Amniotic epithelial cell (primary cell): ENCODE results near the gene CPNE2.

ENCODE experiments used
- DNase-seq: peaks from one replicate; pipeline ENCODE4 v3.0.0-alpha.2; 2010; ENCODE audit warnings: low read depth

CPNE2 gene

DNA sequence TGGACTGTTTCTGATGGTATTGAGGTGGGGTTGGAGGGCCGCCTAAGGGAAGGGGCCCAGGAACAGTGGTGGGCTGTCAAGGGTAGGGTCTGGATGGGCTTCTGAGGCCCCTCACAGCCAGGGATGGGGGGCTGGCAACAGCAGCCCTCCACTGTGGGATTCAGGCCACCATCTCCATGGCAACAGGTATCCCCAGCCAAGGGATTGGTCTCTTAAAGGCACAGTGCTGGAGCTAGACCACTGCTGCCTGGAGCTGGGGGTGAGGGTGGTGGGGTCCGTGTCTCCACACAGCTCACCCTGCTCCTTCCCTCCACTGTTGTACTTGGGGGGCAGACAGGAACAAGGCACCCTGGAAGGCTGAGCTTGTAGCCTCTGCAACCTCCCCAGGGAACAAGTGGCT lies 51.6 kb downstream of the CPNE2 start:
- no peak for DNase-seq

DNA sequence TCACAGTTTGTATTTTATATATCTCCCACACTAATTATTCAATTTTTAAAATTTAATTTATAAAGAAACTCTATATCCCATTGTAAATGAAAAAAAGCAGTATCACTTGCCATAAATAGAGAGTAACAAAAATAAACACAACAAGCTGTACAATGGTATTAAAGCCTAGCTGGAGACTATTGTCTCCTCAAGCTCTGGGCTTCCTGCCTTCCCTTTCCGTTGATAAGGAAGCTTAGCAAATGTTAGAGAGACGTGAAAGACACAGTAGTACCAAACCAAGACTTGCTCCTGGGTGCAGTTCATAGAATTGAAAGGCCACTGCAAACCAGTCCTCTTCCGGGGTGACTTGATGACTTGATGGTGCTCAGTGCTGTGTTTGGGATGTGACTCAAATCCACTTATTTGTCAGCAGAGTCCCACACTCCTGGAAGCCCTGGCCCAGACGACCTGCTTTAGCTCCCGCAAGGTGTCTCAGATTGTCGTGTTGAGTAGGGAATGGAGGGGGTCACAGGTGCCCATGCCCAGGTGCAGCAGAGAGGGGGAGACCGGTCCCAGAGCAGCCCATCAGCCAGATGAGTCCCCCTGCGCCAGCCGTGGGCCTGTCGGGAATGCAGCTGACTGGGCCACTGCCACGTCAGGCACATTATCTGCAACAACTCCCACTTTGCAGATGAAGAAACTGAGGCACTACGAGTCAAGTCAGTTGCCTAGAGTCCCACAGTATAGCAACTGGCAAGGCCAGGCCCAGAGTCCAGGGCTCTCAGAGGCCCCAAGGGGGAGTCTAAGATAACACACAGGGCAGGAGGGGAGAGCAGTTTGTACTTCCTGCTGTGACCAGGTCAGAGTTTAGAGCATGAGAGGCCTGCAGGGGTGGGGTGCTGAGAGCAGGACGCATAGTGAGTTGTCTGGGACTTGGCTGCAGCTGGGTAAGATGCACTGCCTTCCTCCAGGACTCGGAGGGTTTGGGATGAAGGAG lies 53.0 kb downstream of the CPNE2 start:
- DNase-seq: no peak

DNA sequence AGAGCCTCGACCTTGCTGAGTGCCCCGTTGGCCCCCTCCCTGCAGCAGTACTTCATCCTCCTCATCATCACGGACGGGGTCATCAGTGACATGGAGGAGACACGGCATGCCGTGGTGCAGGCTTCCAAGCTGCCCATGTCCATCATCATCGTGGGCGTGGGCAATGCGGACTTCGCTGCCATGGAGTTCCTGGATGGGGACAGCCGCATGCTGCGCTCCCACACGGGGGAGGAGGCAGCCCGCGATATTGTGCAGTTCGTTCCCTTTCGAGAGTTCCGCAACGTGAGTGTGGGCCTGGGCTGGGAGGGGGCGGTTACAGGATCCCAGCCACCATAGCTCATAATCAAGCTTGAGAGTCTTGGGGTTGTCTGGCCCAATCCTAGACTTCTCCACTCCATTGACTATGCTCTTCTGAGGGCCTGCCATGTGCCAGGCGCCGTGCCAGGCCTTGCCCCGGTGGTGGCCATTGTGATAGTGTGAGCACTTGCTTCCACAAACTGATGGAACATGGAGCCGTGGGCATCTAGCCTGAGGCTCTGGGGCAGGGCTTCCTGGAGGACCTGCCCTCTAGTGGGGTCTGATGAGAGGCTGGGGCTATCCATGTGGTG lies 53.8 kb downstream of the CPNE2 start:
- no peak for DNase-seq

DNA sequence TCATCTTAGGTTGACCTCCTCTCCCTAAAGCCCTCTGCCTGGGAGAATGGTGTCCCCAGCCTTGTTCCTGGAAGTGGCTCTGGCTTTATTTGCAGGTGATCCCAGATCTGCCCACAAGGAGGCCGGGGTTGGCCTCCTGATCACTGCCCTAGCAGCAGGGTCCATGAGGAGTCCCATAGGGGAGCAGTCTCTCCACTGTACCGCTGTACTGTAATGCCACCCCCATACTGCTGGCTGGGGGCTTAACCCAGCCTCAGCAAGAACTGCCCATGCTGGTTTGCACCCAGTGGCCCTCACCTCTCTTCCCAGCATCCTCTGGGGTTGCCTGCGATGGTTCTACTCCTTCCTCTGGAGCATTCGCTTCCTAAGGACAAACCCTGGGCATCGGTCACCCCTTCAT lies 54.4 kb downstream of the CPNE2 start:
- DNase-seq: no peak

DNA sequence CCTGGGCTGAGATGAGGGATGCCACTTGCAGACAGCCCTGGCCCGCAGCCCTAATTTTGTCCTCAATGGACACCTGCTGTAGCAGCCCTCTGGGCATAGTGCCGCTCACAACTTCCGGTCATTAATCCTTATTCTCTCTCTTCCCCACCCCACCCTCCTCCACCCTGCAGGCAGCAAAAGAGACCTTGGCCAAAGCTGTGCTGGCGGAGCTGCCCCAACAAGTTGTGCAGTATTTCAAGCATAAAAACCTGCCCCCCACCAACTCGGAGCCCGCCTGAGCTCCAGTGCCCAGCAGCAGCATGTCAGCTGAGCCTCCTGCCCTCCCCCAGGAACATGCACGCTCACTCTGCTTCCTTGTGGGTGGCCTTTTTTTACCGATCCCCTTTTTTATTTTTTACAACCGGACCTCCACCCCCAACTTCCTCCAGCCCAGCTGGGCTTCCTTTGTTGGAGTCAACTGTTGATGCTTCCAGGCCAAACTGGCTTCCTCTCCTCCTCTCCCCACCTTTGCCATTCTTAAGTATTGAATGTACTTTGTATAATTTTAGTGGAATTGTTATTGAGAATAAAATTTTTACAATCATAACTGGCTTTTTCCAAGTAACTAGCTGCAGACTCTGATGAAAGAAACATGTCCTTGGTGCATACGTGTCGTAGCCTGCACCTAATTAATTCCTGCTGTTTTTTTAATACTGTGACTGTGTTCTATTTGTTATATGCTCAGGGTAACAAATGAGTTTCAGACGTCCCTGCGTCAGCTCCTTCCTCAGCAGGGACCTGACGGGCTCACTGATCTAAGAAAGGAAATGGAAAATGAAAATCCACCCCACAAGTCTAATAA lies 55.2 kb downstream of the CPNE2 start:
- DNase-seq: no peak

DNA sequence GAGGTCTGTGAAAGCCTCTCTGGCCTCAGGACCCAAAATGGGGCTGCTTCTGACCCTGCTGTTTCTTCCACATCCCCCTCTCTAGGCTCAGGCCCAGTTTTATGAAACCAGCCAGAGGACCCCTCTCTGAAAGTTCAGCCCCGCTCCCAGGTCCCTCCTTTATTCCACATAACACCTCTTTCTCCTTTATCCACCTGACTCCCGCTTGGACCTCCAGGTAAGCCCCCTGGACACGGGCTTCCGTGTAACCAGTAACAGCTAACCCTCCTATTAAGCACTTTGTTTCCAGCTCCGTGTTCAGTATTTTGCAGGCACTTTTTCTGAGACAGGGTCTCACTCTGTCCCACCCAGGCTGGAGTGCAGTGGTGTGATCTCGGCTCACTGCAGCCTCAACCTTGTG lies 56.1 kb downstream of the CPNE2 start:
- DNase-seq: no peak

DNA sequence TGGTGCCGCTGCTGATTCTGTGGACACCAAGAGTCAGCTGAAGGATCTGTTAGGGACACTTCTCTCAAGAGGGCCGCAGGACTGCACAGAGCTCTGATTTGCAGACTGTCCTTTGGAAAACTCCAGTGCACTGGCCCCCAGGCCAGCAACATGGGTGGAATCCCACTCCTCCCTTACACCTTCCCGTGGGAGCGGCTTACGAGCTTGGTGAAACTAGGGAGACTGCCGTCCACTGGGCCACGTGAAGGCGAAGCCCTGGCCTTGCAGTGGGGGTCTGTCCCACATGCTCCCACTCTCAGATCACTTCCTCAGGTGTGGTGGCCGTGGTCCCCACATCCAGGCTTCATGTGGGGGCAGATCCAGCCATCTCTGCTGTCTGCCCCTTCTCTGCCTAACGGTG lies 57.0 kb downstream of the CPNE2 start:
- DNase-seq: no peak

DNA sequence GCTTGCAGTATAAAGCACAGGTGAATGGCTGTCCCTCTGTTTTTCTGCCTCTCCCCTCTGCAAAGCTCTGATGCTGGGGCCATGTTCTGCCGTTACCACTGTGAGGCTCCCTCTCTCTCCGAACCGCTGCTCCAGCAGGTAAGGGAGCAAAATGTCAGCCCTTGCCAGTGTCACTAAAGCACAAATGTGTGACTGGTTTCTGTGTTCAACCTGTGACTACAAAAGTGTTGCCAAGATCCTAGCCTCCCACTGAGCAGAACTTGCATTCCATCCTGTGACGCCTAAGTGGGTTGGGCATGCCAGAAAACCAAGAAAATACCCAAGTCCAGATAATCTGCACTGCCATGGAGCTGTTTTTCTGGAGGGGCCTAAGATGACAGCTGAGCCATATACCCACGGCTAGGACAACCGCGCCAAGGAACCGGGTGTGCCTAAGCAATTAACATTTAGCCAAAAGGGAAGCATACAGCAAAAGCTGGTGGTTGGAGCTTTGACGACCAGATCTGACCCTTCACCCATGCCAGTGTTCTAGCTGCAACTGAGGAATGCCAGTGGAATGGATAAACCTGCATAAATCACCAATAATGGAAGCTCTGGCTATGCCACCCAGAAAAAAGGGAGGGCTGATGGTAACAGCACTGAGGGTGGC lies 58.4 kb downstream of the CPNE2 start:
- peak; percentile 11 for DNase-seq

DNA sequence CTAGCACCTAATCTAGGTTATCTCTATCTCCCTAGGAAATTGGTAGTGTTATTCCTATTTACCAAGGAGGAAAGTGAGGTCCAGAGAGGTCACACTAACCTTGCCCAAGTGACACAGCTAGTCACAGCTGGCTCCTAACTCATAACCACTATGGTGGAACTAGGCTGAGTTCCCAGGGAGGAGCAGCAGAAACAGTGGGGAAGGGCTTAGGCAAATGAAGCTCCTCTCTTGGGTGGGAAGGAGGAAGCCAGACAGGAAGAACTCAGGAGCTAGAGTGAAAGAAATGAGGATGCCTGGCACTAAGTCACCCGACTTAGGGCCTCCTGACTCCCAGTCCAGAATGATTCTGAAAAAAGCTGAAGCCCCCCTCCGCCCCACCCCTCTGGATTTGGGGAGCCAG lies 59.0 kb downstream of the CPNE2 start:
- DNase-seq: no peak

DNA sequence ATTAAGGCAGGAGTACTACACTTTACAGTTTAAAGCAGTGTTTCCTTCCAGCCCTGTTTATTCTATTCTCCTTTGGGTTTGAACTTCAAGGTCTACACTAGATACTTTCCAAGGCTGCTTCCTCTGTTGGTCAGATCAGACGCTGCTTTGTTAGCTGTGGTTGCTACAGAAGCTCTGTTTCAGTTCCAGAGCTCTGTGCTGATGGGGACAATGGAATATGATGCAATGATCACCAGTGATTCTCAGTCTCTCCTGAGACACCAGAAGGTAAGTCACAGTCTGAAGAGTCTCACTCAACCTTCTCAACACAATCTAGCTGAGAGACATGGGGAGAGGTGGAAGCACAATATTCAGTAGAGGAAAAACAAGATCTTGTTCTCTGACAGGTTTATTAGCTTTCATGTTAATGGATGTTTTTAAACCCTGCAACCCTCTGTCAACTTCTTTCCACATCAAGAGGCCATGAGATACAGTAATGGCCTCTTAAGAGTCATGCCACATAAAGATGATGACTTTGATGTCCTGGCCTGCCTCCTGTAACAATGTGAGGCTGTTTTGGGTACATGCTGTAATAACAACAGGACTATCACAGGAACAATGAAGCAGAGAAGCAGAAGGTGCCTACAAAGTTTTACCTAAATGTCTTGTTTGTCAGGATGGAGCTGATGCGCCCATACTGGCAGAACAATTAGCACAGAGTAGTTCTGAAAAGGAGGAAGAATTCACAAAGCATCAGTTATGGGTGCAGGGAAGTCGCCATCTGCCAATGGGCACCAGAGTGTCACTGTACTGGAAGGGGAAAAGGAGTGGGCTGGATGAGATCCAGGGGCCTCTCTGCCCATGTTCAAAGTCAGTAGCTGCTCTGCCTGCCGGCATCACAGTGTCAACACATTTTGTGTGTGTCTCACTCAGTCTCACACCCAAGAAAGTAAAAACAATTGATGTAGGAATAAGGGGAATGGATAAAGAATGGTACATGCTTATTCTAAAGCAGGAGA lies 60.0 kb downstream of the CPNE2 start:
- DNase-seq: no peak

DNA sequence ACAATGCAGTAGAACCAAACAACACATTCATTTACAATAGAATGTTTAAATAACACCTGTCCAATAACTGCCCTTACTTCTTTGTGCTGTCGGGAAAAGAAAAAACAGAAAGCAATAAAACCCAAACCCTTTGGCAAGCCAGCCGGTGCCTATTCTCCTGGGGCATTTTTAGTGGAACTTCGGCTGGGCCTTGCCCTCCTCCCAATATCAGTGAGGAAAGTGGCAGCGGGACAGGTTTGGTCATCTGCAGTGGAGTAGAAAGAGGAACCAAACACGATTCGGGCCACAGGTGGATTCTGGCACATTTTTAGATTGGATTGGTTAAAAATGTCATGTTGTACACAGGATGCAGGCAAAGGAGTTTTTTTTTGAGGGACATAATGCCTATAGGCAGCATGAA lies 61.5 kb downstream of the CPNE2 start:
- no peak for DNase-seq

DNA sequence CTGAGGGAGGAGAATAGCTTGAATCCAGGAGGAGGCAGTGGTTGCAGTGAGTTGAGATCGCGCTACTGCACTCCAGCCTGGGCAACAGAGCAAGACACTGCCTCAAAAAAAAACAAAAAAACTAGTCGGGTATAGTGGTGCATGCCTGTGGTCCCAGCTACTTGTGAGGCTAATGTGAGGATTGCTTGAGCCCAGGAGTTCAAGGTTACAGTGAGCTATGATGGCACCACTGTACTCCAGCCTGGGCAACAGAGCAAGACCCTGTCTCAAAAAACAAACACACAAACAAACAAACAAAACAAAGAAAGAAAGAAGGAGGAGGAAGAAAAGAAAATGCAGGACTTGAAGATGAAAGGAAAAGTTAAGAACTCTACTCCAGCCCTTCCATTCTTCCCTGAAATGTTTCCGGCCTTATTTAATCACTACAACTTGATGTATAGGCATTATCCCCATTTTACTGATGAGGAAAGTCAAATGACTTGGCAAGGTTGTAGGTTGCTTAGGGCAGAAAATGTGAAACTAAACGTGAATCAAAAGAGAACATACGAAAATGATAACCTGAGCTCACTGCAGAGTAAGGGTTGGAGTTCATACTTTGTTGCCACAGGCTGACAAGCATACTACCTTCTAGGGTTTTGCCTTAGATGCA lies 63.4 kb downstream of the CPNE2 start:
- no peak for DNase-seq

DNA sequence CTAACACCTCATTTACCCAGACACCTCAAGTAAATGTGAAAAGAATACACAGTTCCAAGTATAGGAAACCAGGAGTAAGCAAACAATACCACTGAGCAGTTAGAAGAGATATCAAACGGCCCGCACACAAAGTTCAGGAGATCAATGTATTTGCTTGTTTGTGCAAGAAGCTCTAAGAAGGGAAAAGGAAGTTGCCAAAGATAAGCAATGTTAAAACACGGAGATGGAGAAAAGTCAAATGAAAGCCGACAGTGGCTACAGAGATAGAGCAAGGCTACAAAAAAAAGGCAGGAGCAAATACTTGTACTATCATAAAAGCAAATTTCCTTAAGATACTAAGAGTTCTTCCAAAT lies 63.9 kb downstream of the CPNE2 start:
- no peak for DNase-seq

DNA sequence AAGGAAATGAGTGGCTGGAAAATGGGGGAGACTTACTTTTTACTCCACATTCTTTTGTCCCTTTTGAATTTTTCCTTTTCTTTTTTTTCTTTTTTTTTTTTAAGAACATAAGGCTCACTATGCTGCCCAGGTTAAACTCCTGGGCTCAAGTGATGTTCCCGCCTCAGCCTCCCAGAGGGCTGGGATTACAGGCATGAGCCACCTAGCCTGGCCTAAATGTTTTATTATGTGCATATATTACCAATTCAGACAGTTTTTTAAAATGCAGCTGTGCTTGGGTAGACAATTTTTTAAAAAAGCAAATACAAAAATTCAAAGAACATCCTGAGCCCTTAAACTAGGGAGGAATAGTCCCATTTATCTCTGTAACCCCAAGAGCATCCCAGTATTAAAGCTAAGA lies 65.2 kb downstream of the CPNE2 start:
- no peak for DNase-seq

DNA sequence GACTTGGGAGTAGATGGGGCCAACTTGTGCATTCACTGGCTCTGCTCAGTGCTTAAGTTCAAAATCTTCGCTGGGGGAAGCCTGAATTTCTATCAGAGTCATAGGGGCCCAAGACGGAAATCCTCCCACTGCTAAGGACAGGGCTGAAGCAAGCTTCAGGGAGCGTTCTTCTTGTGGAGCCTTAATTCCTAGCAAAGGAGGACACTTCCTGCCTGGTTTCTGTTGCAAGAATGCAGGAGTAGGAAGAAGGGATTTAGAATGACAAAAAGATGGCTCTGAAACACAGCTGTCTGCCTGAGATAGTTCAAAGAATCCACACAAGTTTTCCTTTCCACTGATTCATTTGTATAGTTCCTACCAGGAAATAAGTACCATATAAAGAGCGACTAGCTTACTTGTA lies 67.1 kb downstream of the CPNE2 start:
- peak; percentile 15 for DNase-seq

DNA sequence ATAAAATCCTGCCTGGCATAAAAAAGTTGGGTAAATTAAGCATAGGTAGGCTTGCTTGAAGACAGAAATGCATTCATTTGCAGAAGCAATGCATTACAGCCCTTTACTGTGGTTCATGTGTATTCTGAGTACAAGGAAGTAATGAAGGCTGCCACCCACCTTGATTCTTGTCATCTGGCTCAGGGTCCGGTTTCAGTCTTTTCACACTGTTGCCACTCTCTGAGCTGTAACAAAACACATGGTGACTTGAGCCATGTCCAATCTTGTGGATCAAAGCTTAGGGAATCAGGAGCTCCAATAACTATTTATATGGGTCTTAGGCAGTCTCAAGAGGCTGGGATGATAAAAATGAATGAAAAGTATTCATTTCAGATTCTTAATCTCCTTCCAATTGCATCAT lies 71.5 kb downstream of the CPNE2 start:
- DNase-seq: no peak

DNA sequence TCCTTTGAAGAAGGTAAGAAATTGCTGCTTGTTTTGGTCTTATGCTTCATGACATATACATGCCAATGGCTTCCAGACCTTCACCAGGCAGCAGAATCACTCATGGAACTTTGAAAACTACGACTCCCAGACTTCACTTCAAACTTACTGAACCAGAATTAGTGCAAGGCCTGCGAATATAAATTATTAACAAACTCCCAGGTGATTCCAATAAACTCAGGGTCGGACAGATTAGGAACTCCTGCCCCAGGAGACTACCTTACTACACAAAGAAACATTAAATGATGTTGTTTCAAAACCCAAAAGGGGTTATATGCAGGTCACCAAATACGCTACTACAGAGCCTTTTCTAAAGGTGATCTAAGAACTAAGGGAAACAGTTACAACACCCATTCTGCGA lies 73.1 kb downstream of the CPNE2 start:
- DNase-seq: no peak

DNA sequence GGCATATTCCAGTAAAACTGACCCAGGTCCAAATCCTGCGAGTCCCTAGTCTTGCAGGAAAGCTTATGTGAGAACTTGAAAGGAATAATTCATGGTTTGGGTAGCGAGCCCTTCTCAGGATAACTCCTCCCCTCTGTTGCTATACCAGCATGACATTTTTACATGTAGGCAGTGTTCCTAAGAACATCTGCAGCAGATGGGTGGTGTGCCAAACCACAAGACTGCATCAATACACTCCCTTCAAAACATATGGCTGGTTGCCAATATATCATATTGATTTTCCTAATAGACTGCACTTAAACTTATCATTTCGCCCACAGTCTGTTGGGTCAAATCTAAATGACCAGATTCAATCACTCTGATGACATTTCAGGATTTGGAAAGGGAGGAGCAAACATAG lies 73.6 kb downstream of the CPNE2 start:
- DNase-seq: peak; percentile 69

DNA sequence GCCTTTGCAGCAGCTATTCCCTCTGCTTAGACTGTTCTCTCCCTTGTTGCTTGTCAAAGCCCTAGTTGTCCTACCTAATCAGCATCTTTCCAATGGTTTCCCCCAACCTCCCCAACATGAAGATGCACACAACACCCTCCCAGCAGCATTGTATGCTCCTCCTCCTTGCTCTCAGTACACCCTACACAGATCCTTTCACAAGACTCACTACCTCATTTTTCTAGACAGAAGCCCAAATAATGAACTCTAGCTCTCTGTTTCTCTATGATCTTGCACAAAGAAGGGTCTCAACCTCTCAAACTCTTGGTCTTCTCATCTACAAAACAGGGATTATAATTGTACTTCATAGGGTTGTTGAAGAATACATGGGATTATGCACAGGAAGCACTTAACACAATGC lies 74.1 kb downstream of the CPNE2 start:
- no peak for DNase-seq

DNA sequence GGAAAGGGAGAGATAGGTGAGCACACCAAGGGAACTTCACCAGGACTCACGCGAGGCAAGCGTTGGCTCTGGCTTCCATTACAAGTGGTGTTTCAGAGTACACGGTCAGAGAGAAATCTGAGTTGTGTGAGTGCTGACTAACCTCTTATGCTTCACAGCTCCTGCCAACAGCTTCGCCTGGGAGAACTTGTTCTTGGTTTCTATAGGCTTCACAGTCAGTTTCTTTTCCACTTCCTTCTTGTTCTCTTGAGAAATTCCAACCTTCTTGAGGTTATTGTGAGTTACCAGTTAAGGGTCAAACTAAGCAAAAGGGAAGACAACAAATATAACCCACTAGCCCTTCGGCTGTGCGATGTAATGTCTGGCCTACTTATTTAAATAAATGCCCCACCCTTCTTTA lies 74.6 kb downstream of the CPNE2 start:
- peak; percentile 68 for DNase-seq

DNA sequence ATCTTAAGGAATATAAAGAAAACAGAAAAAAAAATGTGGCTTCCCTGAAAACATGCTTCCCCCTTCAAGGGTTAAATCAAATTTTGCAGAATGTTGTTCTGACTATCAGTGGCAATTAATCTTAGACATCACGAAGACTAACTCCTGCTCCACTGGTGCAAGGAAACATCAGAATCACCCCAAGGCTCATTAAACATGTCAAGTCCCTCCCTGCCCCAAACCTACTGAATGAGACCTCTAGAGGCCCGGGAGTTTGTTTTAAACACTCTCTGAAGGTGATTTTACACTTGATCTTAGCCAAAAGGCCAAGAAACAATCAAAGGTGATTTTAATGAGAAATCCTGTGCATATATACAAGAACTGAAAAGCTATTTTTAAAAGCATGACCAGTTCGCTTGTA lies 75.2 kb downstream of the CPNE2 start:
- no peak for DNase-seq
